Measurements from ENCODE around the gene SH3RF3.

SH3RF3 gene

DNA sequence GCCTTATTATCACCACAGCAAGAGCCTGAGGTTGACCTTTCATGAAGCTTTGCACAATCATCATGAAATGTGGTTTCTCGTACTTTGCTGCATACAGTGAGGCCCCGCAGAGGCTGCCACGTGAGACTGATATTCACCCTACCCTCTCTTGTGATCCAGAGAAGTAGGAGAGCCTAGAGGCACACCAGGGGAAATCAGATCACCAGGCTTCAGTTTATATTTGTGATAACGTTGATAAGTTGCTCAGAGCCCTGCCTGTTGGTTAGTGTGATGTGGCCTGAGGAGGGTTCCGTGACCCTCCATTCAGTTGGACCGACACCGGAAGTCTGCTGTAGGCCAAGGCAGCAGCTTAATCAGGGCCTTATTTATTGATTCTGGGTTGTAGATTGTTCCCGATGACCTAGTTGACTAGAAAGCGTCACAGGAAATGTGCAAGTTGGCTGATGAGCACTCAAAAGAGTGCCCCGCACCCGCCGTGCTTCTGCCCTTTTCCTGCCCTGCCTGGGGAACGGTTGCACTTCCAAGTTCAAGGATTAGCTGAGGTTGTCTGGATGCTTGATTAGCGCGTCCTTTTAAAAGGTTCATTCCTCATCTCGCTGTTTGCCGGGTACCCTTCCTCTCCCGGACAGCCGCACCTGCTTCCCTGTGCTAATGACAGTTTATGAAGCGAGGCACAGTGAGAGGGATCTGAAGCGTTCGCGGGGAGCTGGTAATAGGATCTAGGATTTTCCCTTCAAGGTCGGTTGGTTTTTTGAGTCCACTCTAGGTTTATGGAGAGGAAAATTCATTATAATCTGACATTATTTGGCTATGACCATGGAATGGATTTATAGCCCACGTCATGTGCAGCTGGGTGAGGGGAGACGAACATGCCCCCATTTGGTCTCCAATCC lies 146.4 kb downstream of the SH3RF3 start:
- Histone ChIP-seq H3K4me3 (peak overlapping the region in 3 of 10 experiments; percentile 10 to 25 (median 13); a peak in 2 of 20 replicates), H3K4me2 (peak overlapping the region; percentile 79 to 89 (median 82)), H3K4me1 (peaks cover 51 to 99% (median 88%) of the 10 kb centered on the region in 10 experiments), H3K27me3 (no peaks in the 10 kb centered on the region), H4K20me1 (peaks cover 8 to 87% (median 59%) of the 10 kb centered on the region in 11 experiments; a peak in 18 of 22 replicates), H3K9ac (peak overlapping the region; percentile 44 to 74 (median 69); a peak in 20 of 22 replicates), H3K27ac (peak overlapping the region; percentile 56 to 89 (median 83); a peak in 21 of 22 replicates), H3K36me3 (peaks cover 0 to 13% (median 0%) of the 10 kb centered on the region in 11 experiments; a peak in 4 of 22 replicates), H3K9me3 (replicated peaks in 1 of 11) (no peaks in the 10 kb centered on the region)
- TF ChIP-seq Cebpa-rat (IDR thresholded peaks at IDR 0.05) = peak in 8 of 11 experiments; percentile 36 to 79 (median 61); a peak in 12 of 22 replicates

- Histone ChIP-seq H3K27me3 (no peaks in the 10 kb centered on the region), H3K9ac (no peak overlapping the region), H3K4me2 (peak overlapping the region in 4 of 11 experiments; percentile 14 to 36 (median 22); a peak in 3 of 22 replicates), H3K27ac (peak overlapping the region in 2 of 11 experiments; percentile 14 to 86; a peak in 3 of 22 replicates), H3K4me1 (peaks cover 59 to 99% (median 87%) of the 10 kb centered on the region in 10 experiments), H4K20me1 (peaks cover 26 to 87% (median 59%) of the 10 kb centered on the region in 11 experiments; a peak in 20 of 22 replicates), H3K4me3 (no peak overlapping the region), H3K36me3 (peaks cover 0 to 4% (median 0%) of the 10 kb centered on the region in 11 experiments; a peak in 2 of 22 replicates), H3K9me3 (replicated peaks in 1 of 11) (no peaks in the 10 kb centered on the region)
- no peak for TF ChIP-seq Cebpa-rat (IDR thresholded peaks at IDR 0.05)
These were observed 148.4 kb downstream of the SH3RF3 start for GRCh38 chr2:109277406-109277805.

DNA sequence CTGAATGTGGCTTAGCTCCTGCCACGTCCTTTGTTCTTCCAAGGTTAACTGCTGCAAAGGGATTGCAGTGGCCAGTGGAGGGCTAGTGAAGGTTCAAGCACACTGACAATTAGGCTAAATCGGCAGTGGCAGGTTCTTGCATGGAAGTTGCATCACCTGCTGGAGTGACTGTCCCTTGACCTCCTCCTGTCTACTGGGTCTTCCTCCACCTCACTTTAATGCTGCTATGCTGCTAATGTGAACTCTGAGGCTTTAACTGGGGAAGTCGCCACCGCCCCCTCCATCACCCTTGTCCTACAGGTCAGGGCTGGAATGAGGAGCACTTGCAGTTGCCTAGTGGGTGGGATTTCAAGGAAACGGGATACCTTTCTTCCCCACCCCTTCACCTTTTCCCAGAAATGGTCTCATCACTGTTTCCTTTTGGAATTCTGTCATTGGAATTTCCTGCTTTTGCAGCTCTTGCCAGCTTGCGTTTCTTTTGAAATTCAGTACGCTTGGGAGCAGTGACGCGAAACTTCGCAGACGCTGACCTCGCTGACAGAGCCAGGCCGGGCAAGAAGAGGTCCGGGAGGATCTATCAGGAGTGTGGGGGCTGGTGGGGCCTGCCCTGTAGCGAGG lies 150.3 kb downstream of the SH3RF3 start:
- Histone ChIP-seq H3K9me3 (replicated peaks in 1 of 11) (no peaks in the 10 kb centered on the region), H3K36me3 (no peaks in the 10 kb centered on the region), H4K20me1 (peaks cover 44 to 92% (median 69%) of the 10 kb centered on the region in 11 experiments; a peak in 21 of 22 replicates), H3K4me1 (peaks cover 64 to 99% (median 88%) of the 10 kb centered on the region in 10 experiments), H3K9ac (no peak overlapping the region), H3K4me3 (no peak overlapping the region), H3K27ac (no peak overlapping the region; a peak in 1 of 22 replicates), H3K27me3 (no peaks in the 10 kb centered on the region), H3K4me2 (peak overlapping the region in 8 of 11 experiments; percentile 3 to 72 (median 34); a peak in 13 of 22 replicates)
- no peak for TF ChIP-seq Cebpa-rat (IDR thresholded peaks at IDR 0.05)

DNA sequence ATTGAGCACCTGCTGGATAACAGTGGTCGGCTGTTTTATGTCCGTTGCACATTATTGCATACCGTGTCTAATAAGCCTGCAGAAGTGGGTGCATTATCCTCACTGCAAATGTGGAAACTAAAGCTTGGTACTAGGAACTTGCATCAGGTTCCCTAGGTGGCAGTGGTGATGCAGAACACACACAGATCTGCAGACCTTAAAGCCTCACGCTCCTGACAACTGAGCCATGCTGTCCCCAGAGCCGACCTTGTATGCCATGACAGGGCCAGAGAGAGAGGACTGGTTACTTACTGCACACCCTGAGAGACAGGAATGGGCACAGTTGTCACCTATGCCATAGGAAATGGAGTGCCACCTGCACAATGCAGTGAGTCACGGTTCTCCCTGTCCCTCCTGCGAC lies 151.8 kb downstream of the SH3RF3 start:
- Histone ChIP-seq H4K20me1 (peaks cover 50 to 100% (median 83%) of the 10 kb centered on the region in 11 experiments; a peak in 21 of 22 replicates), H3K27me3 (no peaks in the 10 kb centered on the region), H3K4me2 (peak overlapping the region in 10 of 11 experiments; percentile 13 to 72 (median 33); a peak in 15 of 22 replicates), H3K4me1 (peaks cover 64 to 99% (median 88%) of the 10 kb centered on the region in 10 experiments), H3K27ac (no peak overlapping the region), H3K9me3 (replicated peaks in 1 of 11) (no peaks in the 10 kb centered on the region), H3K4me3 (no peak overlapping the region), H3K9ac (no peak overlapping the region), H3K36me3 (no peaks in the 10 kb centered on the region)
- no peak for TF ChIP-seq Cebpa-rat (IDR thresholded peaks at IDR 0.05)

DNA sequence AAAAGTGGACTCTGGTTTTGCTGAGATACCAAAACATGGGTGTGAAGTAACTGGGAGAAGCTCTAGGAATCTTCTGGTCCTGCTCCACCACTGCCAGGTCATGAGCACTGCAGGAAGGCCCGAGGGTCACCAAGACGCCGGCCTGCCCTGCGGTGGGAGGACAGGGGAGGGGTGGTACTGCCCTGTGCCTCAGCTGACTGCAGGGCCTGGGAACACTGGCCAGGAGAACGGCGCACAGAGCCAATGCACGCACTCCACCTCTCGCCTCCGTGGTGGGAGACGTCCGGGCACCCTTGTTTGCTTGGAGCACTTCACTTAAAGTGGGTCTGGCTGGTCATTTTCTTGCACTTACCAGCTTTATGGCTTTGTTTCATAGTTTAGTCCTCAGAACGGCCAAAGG lies 153.4 kb downstream of the SH3RF3 start:
- Histone ChIP-seq H3K4me1 (peaks cover 70 to 100% (median 94%) of the 10 kb centered on the region in 10 experiments), H3K9ac (no peak overlapping the region), H4K20me1 (peaks cover 63 to 100% (median 95%) of the 10 kb centered on the region in 11 experiments; a peak in 21 of 22 replicates)

DNA sequence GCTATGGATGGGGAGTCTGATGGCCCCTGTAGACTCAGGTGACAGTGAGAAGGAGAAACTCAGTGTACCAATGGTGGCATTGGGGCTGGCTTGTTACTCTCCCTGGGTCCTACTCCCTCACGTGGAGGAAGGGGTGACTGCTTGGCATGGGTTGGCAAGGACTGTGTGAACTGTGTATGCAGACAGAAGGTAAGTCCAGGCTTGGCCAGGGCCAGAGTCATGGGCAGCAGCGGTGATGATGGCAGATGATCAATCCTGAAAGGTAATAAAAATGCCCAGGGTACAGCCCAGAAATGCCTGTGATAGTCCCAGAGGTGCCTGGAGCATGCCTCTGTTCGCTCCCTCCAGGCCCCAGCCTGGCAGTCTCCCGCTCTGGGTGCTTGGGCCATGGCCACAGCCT lies 153.9 kb downstream of the SH3RF3 start:
- peak overlapping the region in 9 of 11 experiments; percentile 36 to 83 (median 63); a peak in 16 of 22 replicates for H3K4me2 ChIP-seq
- peak overlapping the region in 3 of 11 experiments; percentile 22 to 30 (median 26); a peak in 3 of 22 replicates for H3K27ac ChIP-seq
- H3K9me3 ChIP-seq (replicated peaks in 1 of 11) = no peaks in the 10 kb centered on the region
- H3K4me1 ChIP-seq = peaks cover 75 to 100% (median 98%) of the 10 kb centered on the region in 10 experiments
- H3K27me3 ChIP-seq = no peaks in the 10 kb centered on the region
- no peak for TF ChIP-seq Cebpa-rat (IDR thresholded peaks at IDR 0.05)
- peak overlapping the region in 1 of 11 experiments; percentile 16; a peak in 1 of 22 replicates for H3K9ac ChIP-seq
- peaks cover 68 to 100% (median 100%) of the 10 kb centered on the region in 11 experiments; a peak in 21 of 22 replicates for H4K20me1 ChIP-seq
- H3K4me3 ChIP-seq = no peak overlapping the region
- H3K36me3 ChIP-seq = peaks cover 0 to 5% (median 0%) of the 10 kb centered on the region in 11 experiments; a peak in 1 of 22 replicates

More for the DNA sequence above, 153.4 kb downstream of the SH3RF3 start:
- Histone ChIP-seq H3K9me3 (replicated peaks in 1 of 11) (no peaks in the 10 kb centered on the region), H3K27ac (peak overlapping the region in 1 of 11 experiments; percentile 30; a peak in 1 of 22 replicates), H3K4me2 (peak overlapping the region in 6 of 11 experiments; percentile 7 to 83 (median 68); a peak in 13 of 22 replicates), H3K27me3 (no peaks in the 10 kb centered on the region), H3K4me3 (no peak overlapping the region), H3K36me3 (peaks cover 0 to 5% (median 0%) of the 10 kb centered on the region in 11 experiments; a peak in 1 of 22 replicates)
- no peak for TF ChIP-seq Cebpa-rat (IDR thresholded peaks at IDR 0.05)

DNA sequence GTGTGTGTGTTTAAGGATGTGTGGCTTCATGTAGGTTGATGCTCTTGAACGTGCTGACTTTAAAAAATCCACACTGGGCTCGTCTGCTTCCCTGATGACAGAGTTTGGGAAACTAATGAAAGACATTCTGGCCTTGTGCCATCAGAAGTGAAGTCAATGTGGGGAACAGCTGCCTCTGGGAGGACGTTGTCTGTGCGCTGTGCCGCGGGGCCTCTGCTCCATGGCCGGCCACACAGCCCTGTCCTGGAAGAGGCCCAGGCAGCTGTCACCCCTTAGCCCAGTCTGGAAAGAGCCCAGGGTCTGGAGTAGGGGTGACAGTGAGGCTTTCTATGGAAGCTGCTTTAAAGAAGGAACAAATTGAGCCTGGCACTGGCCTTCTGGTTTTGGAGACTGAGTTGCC lies 155.8 kb downstream of the SH3RF3 start:
- H3K9ac ChIP-seq = peak overlapping the region in 3 of 11 experiments; percentile 7 to 44 (median 15); a peak in 2 of 22 replicates
- H3K27ac ChIP-seq = peak overlapping the region in 8 of 11 experiments; percentile 5 to 46 (median 28); a peak in 10 of 22 replicates
- H3K4me1 ChIP-seq = peaks cover 67 to 86% (median 81%) of the 10 kb centered on the region in 10 experiments
- TF ChIP-seq Cebpa-rat (IDR thresholded peaks at IDR 0.05) = no peak
- H3K9me3 ChIP-seq (replicated peaks in 1 of 11) = no peaks in the 10 kb centered on the region
- H3K4me2 ChIP-seq = peak overlapping the region; percentile 54 to 83 (median 67)
- no peaks in the 10 kb centered on the region for H3K27me3 ChIP-seq
- H4K20me1 ChIP-seq = peaks cover 67 to 100% (median 100%) of the 10 kb centered on the region in 11 experiments
- H3K36me3 ChIP-seq = peaks cover 0 to 5% (median 0%) of the 10 kb centered on the region in 11 experiments; a peak in 1 of 22 replicates
- no peak overlapping the region for H3K4me3 ChIP-seq

GRCh38 chr2:109285244-109285651 lies 156.2 kb downstream of the SH3RF3 start:
- H3K4me3 ChIP-seq = no peak overlapping the region
- peak overlapping the region; percentile 54 to 83 (median 67) for H3K4me2 ChIP-seq
- no peaks in the 10 kb centered on the region for H3K27me3 ChIP-seq
- peak overlapping the region in 7 of 11 experiments; percentile 5 to 46 (median 26); a peak in 10 of 22 replicates for H3K27ac ChIP-seq
- peaks cover 64 to 82% (median 77%) of the 10 kb centered on the region in 10 experiments for H3K4me1 ChIP-seq
- H3K9me3 ChIP-seq (replicated peaks in 1 of 11) = no peaks in the 10 kb centered on the region
- TF ChIP-seq Cebpa-rat (IDR thresholded peaks at IDR 0.05) = no peak
- H3K9ac ChIP-seq = peak overlapping the region in 3 of 11 experiments; percentile 7 to 44 (median 15); a peak in 2 of 22 replicates
- H3K36me3 ChIP-seq = peaks cover 0 to 5% (median 0%) of the 10 kb centered on the region in 11 experiments; a peak in 2 of 22 replicates
- H4K20me1 ChIP-seq = peaks cover 64 to 100% (median 100%) of the 10 kb centered on the region in 11 experiments

All from BLaER1 treated with 17β-estradiol and CSF1 and Interleukin-3, amounts not matched to agents 10 nM and 100 nM (cell line).